A673 (cell line): Measurements from ENCODE around the gene TMEM158.

Experiments
- EZH2 ChIP-seq: fragments of 200-600 bp; sonication (generic); IDR thresholded peaks from 2 replicates; pipeline ENCODE4 v1.6.1; 2017; ENCODE audit warnings: borderline replicate concordance, low read depth, mild to moderate bottlenecking, mixed read lengths, antibody characterized with exemption, low read length; ENCODE audit not compliant: poor library complexity, severe bottlenecking
- TF ChIP-seq, protein P1 (sequence below): fragments of 300-800, 200-600 bp; sonication (generic); conservative IDR thresholded peaks from 2 replicates; pipeline ENCODE4 v1.5.1; 2017; ENCODE audit warnings: low read depth, mild to moderate bottlenecking, antibody characterized with exemption, low read length, moderate library complexity, mixed read lengths

DNA sequence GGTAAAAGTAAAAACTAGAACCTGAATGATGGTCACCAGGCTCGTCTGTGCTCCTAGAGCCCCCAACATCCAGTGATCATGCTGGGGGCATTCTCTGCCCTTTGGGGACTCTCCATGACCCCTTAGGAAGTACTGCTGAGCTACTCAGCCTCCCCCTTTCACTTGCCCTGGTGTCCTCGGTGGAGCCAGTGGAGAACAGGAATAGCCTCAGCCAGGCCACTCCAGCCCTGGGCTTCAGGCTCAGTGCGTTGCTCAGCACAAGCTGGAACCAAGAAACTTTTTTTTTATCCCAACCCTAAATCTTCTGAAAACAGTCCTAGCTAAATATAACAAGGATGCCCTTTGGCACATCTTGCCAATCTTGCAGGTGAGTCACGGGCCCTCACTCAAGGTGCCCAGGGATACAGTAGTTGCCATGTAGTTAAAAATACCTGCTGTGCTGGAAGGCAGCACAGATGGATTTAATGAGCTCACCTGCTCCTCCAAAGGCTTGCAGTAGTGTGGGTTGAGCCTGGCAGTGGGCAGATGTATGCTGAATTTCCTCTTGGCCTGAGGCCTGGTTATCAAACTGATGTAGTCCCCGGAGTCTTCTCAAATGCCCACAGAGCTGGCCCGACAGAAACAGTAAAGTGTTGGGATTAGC, 46.9 kb upstream of the TMEM158 start:
- TF ChIP-seq, protein P1, sequence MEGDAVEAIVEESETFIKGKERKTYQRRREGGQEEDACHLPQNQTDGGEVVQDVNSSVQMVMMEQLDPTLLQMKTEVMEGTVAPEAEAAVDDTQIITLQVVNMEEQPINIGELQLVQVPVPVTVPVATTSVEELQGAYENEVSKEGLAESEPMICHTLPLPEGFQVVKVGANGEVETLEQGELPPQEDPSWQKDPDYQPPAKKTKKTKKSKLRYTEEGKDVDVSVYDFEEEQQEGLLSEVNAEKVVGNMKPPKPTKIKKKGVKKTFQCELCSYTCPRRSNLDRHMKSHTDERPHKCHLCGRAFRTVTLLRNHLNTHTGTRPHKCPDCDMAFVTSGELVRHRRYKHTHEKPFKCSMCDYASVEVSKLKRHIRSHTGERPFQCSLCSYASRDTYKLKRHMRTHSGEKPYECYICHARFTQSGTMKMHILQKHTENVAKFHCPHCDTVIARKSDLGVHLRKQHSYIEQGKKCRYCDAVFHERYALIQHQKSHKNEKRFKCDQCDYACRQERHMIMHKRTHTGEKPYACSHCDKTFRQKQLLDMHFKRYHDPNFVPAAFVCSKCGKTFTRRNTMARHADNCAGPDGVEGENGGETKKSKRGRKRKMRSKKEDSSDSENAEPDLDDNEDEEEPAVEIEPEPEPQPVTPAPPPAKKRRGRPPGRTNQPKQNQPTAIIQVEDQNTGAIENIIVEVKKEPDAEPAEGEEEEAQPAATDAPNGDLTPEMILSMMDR, result no peak
- no peak for TF ChIP-seq EZH2
